HEK293 (cell line): Measurements from ENCODE around the gene RAPGEF5.

Experiments
- CTCF ChIA-PET: fragments of 350-600 bp; formaldehyde crosslinking; extraction: SDS; loops from one replicate; lab custom pipeline; 2021; ENCODE audit warnings: antibody characterized with exemption; lab: Yijun Ruan, JAX
- POLR2A ChIA-PET: fragments of 300-600 bp; formaldehyde crosslinking; extraction: SDS; loops from one replicate; lab custom pipeline; 2020; ENCODE audit warnings: antibody characterized with exemption, inconsistent platforms; lab: Yijun Ruan, JAX
- H3K27ac ChIP-seq: fragments of 200-500 bp; sonication (Bioruptor generic); 2 replicates; pipeline ENCODE4 v1.5.1; 2014; ENCODE audit warnings: low read depth, low read length, control low read depth, inconsistent platforms; ENCODE audit errors: extremely low read depth
- H3K36me3 ChIP-seq, 2 experiments: fragments of 200-500 bp in 1 of 2; sonication (Bioruptor generic) in 1 of 2; 1 replicate in 1 of 2; 2 replicates in 1 of 2; pipeline ENCODE4 v1.5.1; 2014 to 2017; ENCODE audit warnings: inconsistent platforms in 2 of 2, low read length in 2 of 2; ENCODE audit not compliant: control insufficient read depth in 2 of 2, insufficient read depth in 1 of 2
- H3K4me1 ChIP-seq: fragments of 200-500 bp; sonication (Bioruptor generic); 2 replicates; pipeline ENCODE4 v1.5.1; 2014; ENCODE audit warnings: mild to moderate bottlenecking, low read length, inconsistent platforms; ENCODE audit not compliant: control insufficient read depth, insufficient read depth
- H3K4me3 ChIP-seq: 2 replicates; pipeline ENCODE4 v1.5.1; 2011; ENCODE audit warnings: low read depth, mild to moderate bottlenecking, control low read depth, low read length, moderate library complexity
- H3K9me3 ChIP-seq: fragments of 200-500 bp; sonication (Bioruptor generic); 2 replicates; pipeline ENCODE4 v1.5.1; 2014; ENCODE audit warnings: low read depth, low read length, inconsistent platforms; ENCODE audit not compliant: control insufficient read depth, insufficient read depth
- GLI2 ChIP-seq: fragments of 450-650 bp; formaldehyde crosslinking; IDR thresholded peaks from 2 replicates; pipeline ENCODE4; 2017; ENCODE audit warnings: missing biosample characterization, missing genetic modification characterization, low read depth, borderline replicate concordance
- SALL2 ChIP-seq: fragments of 450-650 bp; formaldehyde crosslinking; IDR thresholded peaks from 2 replicates; pipeline ENCODE4 v1.5.0; 2017; ENCODE audit warnings: missing biosample characterization, mild to moderate bottlenecking, missing genetic modification characterization, borderline replicate concordance
- YY2 ChIP-seq: fragments of 450-650 bp; formaldehyde crosslinking; IDR thresholded peaks from 2 replicates; pipeline ENCODE4 v1.5.1; 2016; ENCODE audit warnings: missing biosample characterization, missing genetic modification characterization
- ZBTB17 ChIP-seq: fragments of 450-650 bp; formaldehyde crosslinking; IDR thresholded peaks from 2 replicates; pipeline ENCODE4 v1.5.1; 2016; ENCODE audit warnings: missing biosample characterization, missing genetic modification characterization
- ZBTB21 ChIP-seq: fragments of 450-650 bp; formaldehyde crosslinking; IDR thresholded peaks from 2 replicates; pipeline ENCODE4 v1.5.1; 2017; ENCODE audit warnings: missing biosample characterization, missing genetic modification characterization
- ZNF112 ChIP-seq: fragments of 450-650 bp; formaldehyde crosslinking; IDR thresholded peaks from 2 replicates; pipeline ENCODE4 v1.5.0; 2017; ENCODE audit warnings: missing biosample characterization, missing genetic modification characterization
- ZNF169 ChIP-seq: fragments of 450-650 bp; formaldehyde crosslinking; IDR thresholded peaks from 2 replicates; pipeline ENCODE4 v1.5.1; 2016; ENCODE audit warnings: missing biosample characterization, missing genetic modification characterization
- ZNF211 ChIP-seq: fragments of 450-650 bp; formaldehyde crosslinking; IDR thresholded peaks from 2 replicates; pipeline ENCODE4 v1.5.1; 2016; ENCODE audit warnings: low read depth, missing biosample characterization, missing genetic modification characterization
- ZNF223 ChIP-seq: fragments of 450-650 bp; formaldehyde crosslinking; IDR thresholded peaks from 2 replicates; pipeline ENCODE4 v1.5.1; 2016; ENCODE audit warnings: missing biosample characterization, missing genetic modification characterization
- ZNF248 ChIP-seq: fragments of 450-650 bp; formaldehyde crosslinking; IDR thresholded peaks from 2 replicates; pipeline ENCODE4 v1.5.1; 2017; ENCODE audit warnings: missing biosample characterization, missing genetic modification characterization
- ZNF416 ChIP-seq: fragments of 450-650 bp; formaldehyde crosslinking; IDR thresholded peaks from 2 replicates; pipeline ENCODE4 v1.5.1; 2016; ENCODE audit warnings: missing biosample characterization, missing genetic modification characterization
- ZNF423 ChIP-seq: fragments of 450-650 bp; formaldehyde crosslinking; IDR thresholded peaks from 2 replicates; pipeline ENCODE4 v1.5.1; 2016; ENCODE audit warnings: missing biosample characterization, missing genetic modification characterization
- ZNF433 ChIP-seq: fragments of 450-650 bp; formaldehyde crosslinking; IDR thresholded peaks from 2 replicates; pipeline ENCODE4 v1.5.1; 2016; ENCODE audit warnings: missing biosample characterization, missing genetic modification characterization, low read depth
- ZNF514 ChIP-seq: fragments of 450-650 bp; formaldehyde crosslinking; IDR thresholded peaks from 2 replicates; pipeline ENCODE4 v1.5.1; 2016; ENCODE audit warnings: missing biosample characterization, missing genetic modification characterization
- ZNF561 ChIP-seq: fragments of 450-650 bp; IDR thresholded peaks from 2 replicates; pipeline ENCODE4 v1.5.1; 2018; ENCODE audit warnings: missing biosample characterization, missing genetic modification characterization, borderline replicate concordance
- ZNF707 ChIP-seq: fragments of 450-650 bp; formaldehyde crosslinking; IDR thresholded peaks from 2 replicates; pipeline ENCODE4 v1.5.1; 2016; ENCODE audit warnings: missing biosample characterization, missing genetic modification characterization
- ZNF747 ChIP-seq: fragments of 450-650 bp; formaldehyde crosslinking; IDR thresholded peaks from 2 replicates; pipeline ENCODE4 v1.5.1; 2016; ENCODE audit warnings: missing biosample characterization, missing genetic modification characterization
- ZNF776 ChIP-seq: fragments of 450-650 bp; formaldehyde crosslinking; IDR thresholded peaks from 2 replicates; pipeline ENCODE4 v1.5.0; 2017; ENCODE audit warnings: missing biosample characterization, missing genetic modification characterization, borderline replicate concordance
- ZNF843 ChIP-seq: fragments of 450-650 bp; formaldehyde crosslinking; IDR thresholded peaks from 2 replicates; pipeline ENCODE4 v1.5.1; 2016; ENCODE audit warnings: missing biosample characterization, missing genetic modification characterization
- TF ChIP-seq, protein P1 (sequence below): IDR thresholded peaks from 2 replicates; pipeline ENCODE4 v1.6.1; 2011; ENCODE audit warnings: mild to moderate bottlenecking, low read depth, low read length, borderline replicate concordance
- TF ChIP-seq, protein P2 (sequence below): fragments of 450-650 bp; formaldehyde crosslinking; IDR thresholded peaks from 2 replicates; pipeline ENCODE4 v1.5.1; 2016; ENCODE audit warnings: missing biosample characterization, missing genetic modification characterization
- TF ChIP-seq, protein P3 (sequence below): fragments of 450-650 bp; formaldehyde crosslinking; IDR thresholded peaks from 2 replicates; pipeline ENCODE4 v1.5.1; 2017; ENCODE audit warnings: missing biosample characterization, missing genetic modification characterization
- TF ChIP-seq, protein P4 (sequence below): fragments of 450-650 bp; formaldehyde crosslinking; IDR thresholded peaks from 2 replicates; pipeline ENCODE4 v1.5.1; 2016; ENCODE audit warnings: missing biosample characterization, missing genetic modification characterization

Gene RAPGEF5

DNA sequence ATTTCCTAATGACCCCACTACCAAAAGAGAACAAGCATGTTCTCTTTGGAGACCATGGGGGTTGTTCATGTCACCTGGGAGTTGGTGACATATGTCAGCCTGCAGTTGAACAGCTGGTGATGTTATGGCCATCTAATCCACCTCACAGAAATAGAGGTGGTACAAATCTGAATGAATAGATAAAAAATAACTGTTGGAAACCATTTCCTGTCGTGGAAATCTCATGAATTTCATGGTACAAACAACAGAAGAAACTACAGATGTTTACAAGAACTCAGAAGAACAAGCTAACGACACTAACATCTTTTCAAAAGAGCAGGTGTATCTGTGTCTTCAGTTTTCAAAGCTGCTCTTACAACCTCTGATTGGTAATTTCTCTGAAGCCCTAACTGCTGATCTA lies 81.3 kb downstream of the RAPGEF5 start:
- TF ChIP-seq, protein P1, sequence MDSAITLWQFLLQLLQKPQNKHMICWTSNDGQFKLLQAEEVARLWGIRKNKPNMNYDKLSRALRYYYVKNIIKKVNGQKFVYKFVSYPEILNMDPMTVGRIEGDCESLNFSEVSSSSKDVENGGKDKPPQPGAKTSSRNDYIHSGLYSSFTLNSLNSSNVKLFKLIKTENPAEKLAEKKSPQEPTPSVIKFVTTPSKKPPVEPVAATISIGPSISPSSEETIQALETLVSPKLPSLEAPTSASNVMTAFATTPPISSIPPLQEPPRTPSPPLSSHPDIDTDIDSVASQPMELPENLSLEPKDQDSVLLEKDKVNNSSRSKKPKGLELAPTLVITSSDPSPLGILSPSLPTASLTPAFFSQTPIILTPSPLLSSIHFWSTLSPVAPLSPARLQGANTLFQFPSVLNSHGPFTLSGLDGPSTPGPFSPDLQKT = no peak
- TF ChIP-seq ZBTB17 (tag by site-specific recombination) (no peak), ZNF248 (tag by site-specific recombination) (no peak), ZNF561 (tag by site-specific recombination) (no peak), ZNF223 (tag by site-specific recombination) (no peak)
- TF ChIP-seq, protein P2, sequence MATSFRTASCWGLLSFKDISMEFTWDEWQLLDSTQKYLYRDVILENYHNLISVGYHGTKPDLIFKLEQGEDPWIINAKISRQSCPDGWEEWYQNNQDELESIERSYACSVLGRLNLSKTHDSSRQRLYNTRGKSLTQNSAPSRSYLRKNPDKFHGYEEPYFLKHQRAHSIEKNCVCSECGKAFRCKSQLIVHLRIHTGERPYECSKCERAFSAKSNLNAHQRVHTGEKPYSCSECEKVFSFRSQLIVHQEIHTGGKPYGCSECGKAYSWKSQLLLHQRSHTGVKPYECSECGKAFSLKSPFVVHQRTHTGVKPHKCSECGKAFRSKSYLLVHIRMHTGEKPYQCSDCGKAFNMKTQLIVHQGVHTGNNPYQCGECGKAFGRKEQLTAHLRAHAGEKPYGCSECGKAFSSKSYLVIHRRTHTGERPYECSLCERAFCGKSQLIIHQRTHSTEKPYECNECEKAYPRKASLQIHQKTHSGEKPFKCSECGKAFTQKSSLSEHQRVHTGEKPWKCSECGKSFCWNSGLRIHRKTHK (tag by site-specific recombination) = no peak
- H3K9me3 ChIP-seq = no peaks in the 10 kb centered on the region
- no peak overlapping the region for H3K27ac ChIP-seq
- no peak overlapping the region for H3K4me3 ChIP-seq
- ChIA-PET CTCF (interaction anchor here (0.7 kb wide), 1 partner anchor 668 kb away, joined by 3 read pairs; no protein-coding TSS in a partner anchor), POLR2A (no interaction called here)
- H3K36me3 ChIP-seq = no peaks in the 10 kb centered on the region
- H3K4me1 ChIP-seq = peaks cover 5% of the 10 kb centered on the region; the same call in 1 of the 2 replicates

- POLR2A ChIA-PET = no interaction called here
- CTCF ChIA-PET = interaction anchor here (0.6 kb wide), 1 partner anchor 170 kb away, joined by 3 read pairs; no protein-coding TSS in a partner anchor
- Histone ChIP-seq H3K36me3 (no peaks in the 10 kb centered on the region), H3K4me1 (no peaks in the 10 kb centered on the region), H3K27ac (no peak overlapping the region), H3K9me3 (no peaks in the 10 kb centered on the region), H3K4me3 (no peak overlapping the region)
- TF ChIP-seq SALL2 (tag by site-specific recombination) (no peak), ZNF433 (tag by site-specific recombination) (no peak), ZNF211 (tag by site-specific recombination) (no peak), ZNF747 (tag by site-specific recombination) (no peak), ZNF223 (tag by site-specific recombination) (no peak), ZNF112 (tag by site-specific recombination) (no peak), ZBTB21 (no peak), ZNF843 (tag by site-specific recombination) (no peak), GLI2 (tag by site-specific recombination) (no peak), ZNF416 (no peak), ZNF169 (no peak), ZNF514 (tag by site-specific recombination) (no peak), YY2 (tag by site-specific recombination) (no peak), ZNF423 (tag by site-specific recombination) (no peak), ZNF776 (tag by site-specific recombination) (no peak), ZNF707 (tag by site-specific recombination) (no peak)
- TF ChIP-seq, protein P3, sequence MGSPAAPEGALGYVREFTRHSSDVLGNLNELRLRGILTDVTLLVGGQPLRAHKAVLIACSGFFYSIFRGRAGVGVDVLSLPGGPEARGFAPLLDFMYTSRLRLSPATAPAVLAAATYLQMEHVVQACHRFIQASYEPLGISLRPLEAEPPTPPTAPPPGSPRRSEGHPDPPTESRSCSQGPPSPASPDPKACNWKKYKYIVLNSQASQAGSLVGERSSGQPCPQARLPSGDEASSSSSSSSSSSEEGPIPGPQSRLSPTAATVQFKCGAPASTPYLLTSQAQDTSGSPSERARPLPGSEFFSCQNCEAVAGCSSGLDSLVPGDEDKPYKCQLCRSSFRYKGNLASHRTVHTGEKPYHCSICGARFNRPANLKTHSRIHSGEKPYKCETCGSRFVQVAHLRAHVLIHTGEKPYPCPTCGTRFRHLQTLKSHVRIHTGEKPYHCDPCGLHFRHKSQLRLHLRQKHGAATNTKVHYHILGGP (tag by site-specific recombination) = no peak
- TF ChIP-seq, protein P4, sequence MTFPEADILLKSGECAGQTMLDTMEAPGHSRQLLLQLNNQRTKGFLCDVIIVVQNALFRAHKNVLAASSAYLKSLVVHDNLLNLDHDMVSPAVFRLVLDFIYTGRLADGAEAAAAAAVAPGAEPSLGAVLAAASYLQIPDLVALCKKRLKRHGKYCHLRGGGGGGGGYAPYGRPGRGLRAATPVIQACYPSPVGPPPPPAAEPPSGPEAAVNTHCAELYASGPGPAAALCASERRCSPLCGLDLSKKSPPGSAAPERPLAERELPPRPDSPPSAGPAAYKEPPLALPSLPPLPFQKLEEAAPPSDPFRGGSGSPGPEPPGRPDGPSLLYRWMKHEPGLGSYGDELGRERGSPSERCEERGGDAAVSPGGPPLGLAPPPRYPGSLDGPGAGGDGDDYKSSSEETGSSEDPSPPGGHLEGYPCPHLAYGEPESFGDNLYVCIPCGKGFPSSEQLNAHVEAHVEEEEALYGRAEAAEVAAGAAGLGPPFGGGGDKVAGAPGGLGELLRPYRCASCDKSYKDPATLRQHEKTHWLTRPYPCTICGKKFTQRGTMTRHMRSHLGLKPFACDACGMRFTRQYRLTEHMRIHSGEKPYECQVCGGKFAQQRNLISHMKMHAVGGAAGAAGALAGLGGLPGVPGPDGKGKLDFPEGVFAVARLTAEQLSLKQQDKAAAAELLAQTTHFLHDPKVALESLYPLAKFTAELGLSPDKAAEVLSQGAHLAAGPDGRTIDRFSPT (tag by site-specific recombination) = no peak
These were observed 85.6 kb downstream of the RAPGEF5 start for GRCh38 chr7:22271311-22271710.
